Panc1 (cell line): ENCODE measurements around the gene IL20RA. TPM values are rescaled to one million over a fixed set of nuclear protein-coding genes. Genes with fewer than 3 reads are reported as not detected.

Source experiments
- ATAC-seq: fragments of 200-7000 bp; cut with Tn5 transposase; 2 replicates; pipeline ENCODE4 v1.9.1; 2020; ENCODE audit warnings: mild to moderate bottlenecking, moderate library complexity
- BruUV-seq: library from RNA; stranded (reverse); fragments of 400-500 nt; replicated peaks from 2 replicates; lab custom pipeline; 2021; lab: Mats Ljungman, UMichigan
- CTCF ChIA-PET: fragments of 300-600 bp; sonication (Branson Sonifier 250); formaldehyde crosslinking; loops from one replicate; lab custom pipeline; 2022; ENCODE audit warnings: antibody characterized with exemption; lab: Charles Lee
- POLR2A ChIA-PET: fragments of 300-600 bp; sonication (Branson Sonifier 250); formaldehyde crosslinking; loops from one replicate; lab custom pipeline; 2022; ENCODE audit warnings: antibody characterized with exemption; lab: Charles Lee
- DNase-seq: peaks from one replicate; pipeline ENCODE4 v3.0.0-alpha.2; 2010; ENCODE audit warnings: low read depth, low spot score
- H3K27ac ChIP-seq: 2 replicates; pipeline ENCODE4 v1.5.1; 2011; ENCODE audit warnings: mild to moderate bottlenecking, low read length, inconsistent platforms
- H3K27me3 ChIP-seq: fragments of 200-500 bp; sonication (Bioruptor generic); 2 replicates; pipeline ENCODE4 v1.6.0; 2014; ENCODE audit warnings: low read length, inconsistent platforms; ENCODE audit not compliant: control insufficient read depth, insufficient read depth
- H3K36me3 ChIP-seq: fragments of 200-500 bp; sonication (Bioruptor generic); 2 replicates; pipeline ENCODE4 v1.5.1; 2014; ENCODE audit warnings: inconsistent platforms, mild to moderate bottlenecking, low read length, moderate library complexity; ENCODE audit not compliant: control insufficient read depth, insufficient read depth
- H3K4me1 ChIP-seq: 2 replicates; pipeline ENCODE4 v1.5.1; 2011; ENCODE audit warnings: inconsistent platforms, mild to moderate bottlenecking, low read length, moderate library complexity; ENCODE audit not compliant: control insufficient read depth, insufficient read depth
- H3K4me3 ChIP-seq, 2 experiments: 2 replicates each; pipeline ENCODE4 v1.5.1; 2011 to 2012; ENCODE audit warnings: low read depth in 2 of 2, low read length in 2 of 2, mild to moderate bottlenecking in 2 of 2, inconsistent platforms in 1 of 2, moderate library complexity in 1 of 2
- H3K9me3 ChIP-seq: fragments of 200-500 bp; sonication (Bioruptor generic); 2 replicates; pipeline ENCODE4 v1.5.1; 2014; ENCODE audit warnings: low read depth, mild to moderate bottlenecking, inconsistent platforms, low read length, moderate library complexity; ENCODE audit not compliant: control insufficient read depth, insufficient read depth
- POLR2AphosphoS5 ChIP-seq: IDR thresholded peaks from 2 replicates; pipeline ENCODE4 v1.6.1; 2012; ENCODE audit warnings: mild to moderate bottlenecking, low read depth, low read length, moderate library complexity
- SIN3A ChIP-seq: IDR thresholded peaks from 2 replicates; pipeline ENCODE4 v1.6.1; 2012; ENCODE audit warnings: low read depth, mild to moderate bottlenecking, low read length, moderate library complexity, borderline replicate concordance; ENCODE audit not compliant: insufficient read depth
- TCF7L2 ChIP-seq: IDR thresholded peaks from 2 replicates; pipeline ENCODE4 v1.6.1; 2011; ENCODE audit warnings: mild to moderate bottlenecking, low read depth, low read length, inconsistent platforms
- in situ Hi-C: cut with HindIII; loops from 2 replicates; pipeline ENCODE4 v1.10.0; 2016; ENCODE audit warnings: low sequenced_read_pairs, low pct_unique_long_range_greater_than_20kb
- intact Hi-C: fragments of 100-400 bp; cut with micrococcal nuclease; formaldehyde crosslinking; loops from one replicate; pipeline ENCODE4 v1.10.0; 2022; ENCODE audit not compliant: unreplicated experiment
- total RNA-seq: library from RNA; stranded (reverse); gene quantifications from one replicate; pipeline ENCODE4 v1.2.1, GENCODE V29; 2021; ENCODE audit not compliant: unreplicated experiment
- TF ChIP-seq, protein P1 (sequence below), 2 experiments: IDR thresholded peaks; 2 replicates each; pipeline ENCODE4 v1.6.1; 2011 to 2012; ENCODE audit warnings: low read depth in 2 of 2, control low read depth in 1 of 2, low read length in 1 of 2, mild to moderate bottlenecking in 1 of 2, moderate library complexity in 1 of 2; ENCODE audit not compliant: insufficient read depth in 1 of 2
- TF ChIP-seq, protein P2 (sequence below): fragments of 450-650 bp; IDR thresholded peaks from 2 replicates; pipeline ENCODE4 v1.5.1; 2017; ENCODE audit warnings: mild to moderate bottlenecking

The IL20RA gene
- total RNA-seq, 1 experiment from 2014 or later: not detected

DNA sequence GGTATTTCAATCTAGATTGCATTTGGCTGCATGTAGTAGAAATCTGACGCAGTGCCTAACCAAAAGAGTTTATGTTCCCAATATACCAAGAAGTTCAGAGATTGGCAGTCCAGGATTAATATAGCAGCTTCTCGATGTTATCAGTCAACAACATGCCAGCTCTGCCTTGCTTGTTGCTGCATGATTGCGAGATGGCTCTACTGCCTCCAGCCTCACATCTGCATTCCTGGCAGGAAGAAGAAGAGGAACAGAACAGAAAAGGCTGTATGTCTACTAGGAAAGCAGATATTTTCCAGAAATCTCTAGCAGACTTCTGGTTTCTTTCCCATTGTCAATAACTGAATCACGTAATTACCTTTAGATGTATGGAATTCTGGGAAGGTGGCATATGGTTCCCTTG is 61.8 kb downstream of the IL20RA start:
- DNase-seq: no peak
- Histone ChIP-seq H3K4me3 (no peak overlapping the region), H3K9me3 (no peaks in the 10 kb centered on the region), H3K36me3 (no peaks in the 10 kb centered on the region), H3K27me3 (peaks cover 9% of the 10 kb centered on the region), H3K4me1 (no peaks in the 10 kb centered on the region), H3K27ac (no peak overlapping the region)
- no peak for ATAC-seq
- CTCF ChIA-PET: no interaction called here
- intact Hi-C loops: no loop called here
- POLR2A ChIA-PET: no interaction called here
- no TSS peak for BruUV-seq
- TF ChIP-seq SIN3A: no peak
- no peak for TF ChIP-seq POLR2AphosphoS5
- TF ChIP-seq, protein P1, sequence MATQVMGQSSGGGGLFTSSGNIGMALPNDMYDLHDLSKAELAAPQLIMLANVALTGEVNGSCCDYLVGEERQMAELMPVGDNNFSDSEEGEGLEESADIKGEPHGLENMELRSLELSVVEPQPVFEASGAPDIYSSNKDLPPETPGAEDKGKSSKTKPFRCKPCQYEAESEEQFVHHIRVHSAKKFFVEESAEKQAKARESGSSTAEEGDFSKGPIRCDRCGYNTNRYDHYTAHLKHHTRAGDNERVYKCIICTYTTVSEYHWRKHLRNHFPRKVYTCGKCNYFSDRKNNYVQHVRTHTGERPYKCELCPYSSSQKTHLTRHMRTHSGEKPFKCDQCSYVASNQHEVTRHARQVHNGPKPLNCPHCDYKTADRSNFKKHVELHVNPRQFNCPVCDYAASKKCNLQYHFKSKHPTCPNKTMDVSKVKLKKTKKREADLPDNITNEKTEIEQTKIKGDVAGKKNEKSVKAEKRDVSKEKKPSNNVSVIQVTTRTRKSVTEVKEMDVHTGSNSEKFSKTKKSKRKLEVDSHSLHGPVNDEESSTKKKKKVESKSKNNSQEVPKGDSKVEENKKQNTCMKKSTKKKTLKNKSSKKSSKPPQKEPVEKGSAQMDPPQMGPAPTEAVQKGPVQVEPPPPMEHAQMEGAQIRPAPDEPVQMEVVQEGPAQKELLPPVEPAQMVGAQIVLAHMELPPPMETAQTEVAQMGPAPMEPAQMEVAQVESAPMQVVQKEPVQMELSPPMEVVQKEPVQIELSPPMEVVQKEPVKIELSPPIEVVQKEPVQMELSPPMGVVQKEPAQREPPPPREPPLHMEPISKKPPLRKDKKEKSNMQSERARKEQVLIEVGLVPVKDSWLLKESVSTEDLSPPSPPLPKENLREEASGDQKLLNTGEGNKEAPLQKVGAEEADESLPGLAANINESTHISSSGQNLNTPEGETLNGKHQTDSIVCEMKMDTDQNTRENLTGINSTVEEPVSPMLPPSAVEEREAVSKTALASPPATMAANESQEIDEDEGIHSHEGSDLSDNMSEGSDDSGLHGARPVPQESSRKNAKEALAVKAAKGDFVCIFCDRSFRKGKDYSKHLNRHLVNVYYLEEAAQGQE (IDR thresholded peaks at IDR 0.05; ENCODE audit: insufficient read depth in 1 of 2, low read depth in 2 of 2, low read length in 1 of 2): no peak
- no peak for TF ChIP-seq TCF7L2
- in situ Hi-C loops: no loop called here

DNA sequence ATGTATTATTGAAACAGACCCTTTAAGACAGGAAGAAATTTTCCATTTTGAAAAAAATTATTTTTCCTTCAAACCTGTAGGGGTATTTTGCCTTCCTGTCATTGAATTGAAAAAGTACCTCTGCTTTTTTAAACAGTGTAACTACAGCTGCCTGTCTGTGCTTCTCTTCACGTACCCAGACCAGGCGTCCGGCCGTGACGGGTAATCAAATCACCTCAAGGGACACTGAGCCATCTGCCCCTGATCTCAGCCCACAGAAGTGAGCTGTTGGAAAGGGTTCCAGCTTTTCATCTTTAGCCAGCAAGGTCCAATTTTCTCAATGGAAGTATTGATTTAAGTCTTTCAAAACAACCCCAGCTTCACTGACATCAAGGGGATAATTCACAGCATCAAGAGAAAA is 64.7 kb downstream of the IL20RA start:
- no peak overlapping the region for H3K27ac ChIP-seq
- intact Hi-C loops: no loop called here
- CTCF ChIA-PET: interaction anchor here (1.1 kb wide), 1 partner anchor 96 kb away, joined by 3 read pairs; no protein-coding TSS in a partner anchor

More for the DNA sequence above, 64.7 kb downstream of the IL20RA start:
- Histone ChIP-seq H3K9me3 (no peaks in the 10 kb centered on the region), H3K4me3 (no peak overlapping the region), H3K4me1 (no peaks in the 10 kb centered on the region), H3K27me3 (0 out of 2 replicates have a peak, but pooled peaks cover 4% of the 10 kb centered on the region), H3K36me3 (no peaks in the 10 kb centered on the region)
- in situ Hi-C loops: no loop called here
- BruUV-seq: no TSS peak
- TF ChIP-seq, protein P1 (IDR thresholded peaks at IDR 0.05; ENCODE audit: insufficient read depth in 1 of 2, low read depth in 2 of 2, low read length in 1 of 2): no peak
- TF ChIP-seq, protein P2, sequence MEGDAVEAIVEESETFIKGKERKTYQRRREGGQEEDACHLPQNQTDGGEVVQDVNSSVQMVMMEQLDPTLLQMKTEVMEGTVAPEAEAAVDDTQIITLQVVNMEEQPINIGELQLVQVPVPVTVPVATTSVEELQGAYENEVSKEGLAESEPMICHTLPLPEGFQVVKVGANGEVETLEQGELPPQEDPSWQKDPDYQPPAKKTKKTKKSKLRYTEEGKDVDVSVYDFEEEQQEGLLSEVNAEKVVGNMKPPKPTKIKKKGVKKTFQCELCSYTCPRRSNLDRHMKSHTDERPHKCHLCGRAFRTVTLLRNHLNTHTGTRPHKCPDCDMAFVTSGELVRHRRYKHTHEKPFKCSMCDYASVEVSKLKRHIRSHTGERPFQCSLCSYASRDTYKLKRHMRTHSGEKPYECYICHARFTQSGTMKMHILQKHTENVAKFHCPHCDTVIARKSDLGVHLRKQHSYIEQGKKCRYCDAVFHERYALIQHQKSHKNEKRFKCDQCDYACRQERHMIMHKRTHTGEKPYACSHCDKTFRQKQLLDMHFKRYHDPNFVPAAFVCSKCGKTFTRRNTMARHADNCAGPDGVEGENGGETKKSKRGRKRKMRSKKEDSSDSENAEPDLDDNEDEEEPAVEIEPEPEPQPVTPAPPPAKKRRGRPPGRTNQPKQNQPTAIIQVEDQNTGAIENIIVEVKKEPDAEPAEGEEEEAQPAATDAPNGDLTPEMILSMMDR: no peak
- TF ChIP-seq POLR2AphosphoS5 (no peak), TCF7L2 (no peak), SIN3A (no peak)
- no peak for DNase-seq
- POLR2A ChIA-PET: no interaction called here
- ATAC-seq: no peak
